ENCODE results near the gene TSPAN4. TPM values are rescaled to one million over a fixed set of nuclear protein-coding genes. Genes with fewer than 3 reads are reported as not detected.

The TSPAN4 gene
- total RNA-seq: 10 to 100 TPM; 13.9 to 22.1 (median 16.8) TPM
- 10 to 100 TPM; 11.4 to 38.5 (median 25.1) TPM for polyA plus RNA-seq
- long read RNA-seq, donor 1, transcript TSPAN4-203 (9 exons, 1,423 nt): major isoform, 6 of 20 reads
- long read RNA-seq, donor 1, partial matches to known transcripts: 5 of 20 reads
- long read RNA-seq, donor 1, other reads (novel, unspliced or antisense): 4 of 20 reads
- long read RNA-seq, donor 2, transcript TSPAN4-203 (9 exons, 1,423 nt): major isoform, 24 of 40 reads
- long read RNA-seq, donor 2, partial matches to known transcripts: 4 of 40 reads
- long read RNA-seq, donor 2, other reads (novel, unspliced or antisense): 8 of 40 reads

GRCh38 chr11:842370-843002 lies at the start of gene TSPAN4, which contains the start of gene POLR2L:
Gene TSPAN4, plus strand, starts transcription at chr11:842852. Its CDS starts 7,453 bp downstream, at chr11:850305.
Gene POLR2L, minus strand, starts transcription at chr11:842529. Its CDS starts 21 bp downstream, at chr11:842508.
- Histone ChIP-seq H3K27ac (peak within 1 kb of the TSS; percentile 94), H3K36me3 (ENCODE audit: insufficient read depth in 1 of 2, low read depth in 1 of 2) (peaks cover 3 to 37% of the 10 kb centered on the region in 2 donors), H3K4me1 (peaks cover 41% of the 10 kb centered on the region), H3K27me3 (ENCODE audit: insufficient read depth in 3 of 3, low read length in 2 of 3) (no peaks in the 10 kb centered on the region), H3K4me3 (peak within 1 kb of the TSS; percentile 93), H3K9me3 (no peaks in the 10 kb centered on the region)
- DNase-seq: peak; percentile 93 to 97
- intact Hi-C loops (cut with DNase I): no loop called here
- 0 to 1% (median 0%) methylated on average over 53 to 87 of the region's 87 CpGs for WGBS, 3 donors
- peak; percentile 69 to 79 (median 74) for ATAC-seq
- TF ChIP-seq CTCF (IDR thresholded peaks at IDR 0.05): no peak

GRCh38 chr11:792873-793272 lies 49.8 kb upstream of the TSPAN4 start:
- Histone ChIP-seq H3K27ac (no peak overlapping the region), H3K9me3 (no peaks in the 10 kb centered on the region), H3K4me1 (peaks cover 16% of the 10 kb centered on the region), H3K27me3 (ENCODE audit: insufficient read depth in 3 of 3, low read length in 2 of 3) (peaks cover 0 to 37% (median 15%) of the 10 kb centered on the region in 3 donors), H3K36me3 (ENCODE audit: insufficient read depth in 1 of 2, low read depth in 1 of 2) (no peaks in the 10 kb centered on the region), H3K4me3 (no peak overlapping the region)
- 91 to 95% (median 95%) methylated on average over 12 to 13 of the region's 13 CpGs for WGBS, 3 donors
- intact Hi-C loops (cut with DNase I): no loop called here
- ATAC-seq: no peak
- TF ChIP-seq CTCF (IDR thresholded peaks at IDR 0.05): no peak
- DNase-seq: peak in 1 of 2 donors; percentile 52

GRCh38 chr11:793556-793955 lies 49.1 kb upstream of the TSPAN4 start:
- WGBS, 3 donors: 36 to 53% (median 38%) methylated on average over 6 to 7 of the region's 7 CpGs
- H3K9me3 ChIP-seq: no peaks in the 10 kb centered on the region
- H3K4me3 ChIP-seq: no peak overlapping the region
- no peak for TF ChIP-seq CTCF (IDR thresholded peaks at IDR 0.05)
- DNase-seq (peak in 1 of 2 donors; percentile 51), ATAC-seq (peak in 1 of 4 donors; percentile 22)
- H3K4me1 ChIP-seq: peaks cover 19% of the 10 kb centered on the region
- intact Hi-C loops (cut with DNase I): no loop called here
- no peaks in the 10 kb centered on the region for H3K36me3 ChIP-seq (ENCODE audit: insufficient read depth in 1 of 2, low read depth in 1 of 2)
- peaks cover 0 to 31% (median 15%) of the 10 kb centered on the region in 3 donors for H3K27me3 ChIP-seq (ENCODE audit: insufficient read depth in 3 of 3, low read length in 2 of 3)
- no peak overlapping the region for H3K27ac ChIP-seq

- DNase-seq: peak in 1 of 2 donors; percentile 56
- peaks cover 0 to 25% (median 15%) of the 10 kb centered on the region in 3 donors for H3K27me3 ChIP-seq (ENCODE audit: insufficient read depth in 3 of 3, low read length in 2 of 3)
- H3K36me3 ChIP-seq (ENCODE audit: insufficient read depth in 1 of 2, low read depth in 1 of 2): peaks cover 0 to 4% of the 10 kb centered on the region in 2 donors
- no peak for ATAC-seq
- TF ChIP-seq CTCF (IDR thresholded peaks at IDR 0.05): no peak
- H3K9me3 ChIP-seq: no peaks in the 10 kb centered on the region
- 56 to 79% (median 63%) methylated on average over 31 of the region's 31 CpGs for WGBS, 3 donors
- no peak overlapping the region for H3K27ac ChIP-seq
- intact Hi-C loops (cut with DNase I): no loop called here
- H3K4me3 ChIP-seq: no peak overlapping the region
- peaks cover 21% of the 10 kb centered on the region for H3K4me1 ChIP-seq
Measured at GRCh38 chr11:794013-794765, 48.5 kb upstream of the TSPAN4 start.
